HG03575 (cell line): Measurements from ENCODE around the gene CCNB1IP1.
"Not testable (repeated sequence)": the region's sequence is repeated elsewhere in the genome, so short reads cannot be mapped to it uniquely, and the experiment has no call there.

Experiments used
- ATAC-seq: cut with Tn5 transposase; IDR thresholded peaks from one replicate; pipeline ENCODE4 v1.9.1; 2021; ENCODE audit not compliant: unreplicated experiment, insufficient number of reproducible peaks, low FRiP score; ENCODE audit errors: extremely low read depth

CCNB1IP1 gene

GRCh38 chr14:20341032-20341431 is 8.0 kb upstream of the CCNB1IP1 start:
- ATAC-seq = not testable (repeated sequence)

- ATAC-seq = no peak
These were observed 938 bp upstream of the CCNB1IP1 start for GRCh38 chr14:20334017-20334416.

- ATAC-seq = no peak
These were observed 389 bp upstream of the CCNB1IP1 start for GRCh38 chr14:20333494-20333841.

- ATAC-seq = no peak
These were observed 670 bp downstream of the CCNB1IP1 start for GRCh38 chr14:20332431-20332787.

GRCh38 chr14:20331053-20331613 is 1.9 kb downstream of the CCNB1IP1 start:
- ATAC-seq = no peak

GRCh38 chr14:20329355-20329754 is 3.7 kb downstream of the CCNB1IP1 start:
- no peak for ATAC-seq

GRCh38 chr14:20328705-20329104 is 4.4 kb downstream of the CCNB1IP1 start:
- no peak for ATAC-seq

- no peak for ATAC-seq
These were observed 5.8 kb downstream of the CCNB1IP1 start for GRCh38 chr14:20327005-20327869.

GRCh38 chr14:20317720-20318119 is 15.4 kb downstream of the CCNB1IP1 start:
- no peak for ATAC-seq

- no peak for ATAC-seq
These were observed 19.1 kb downstream of the CCNB1IP1 start for GRCh38 chr14:20314026-20314425.

GRCh38 chr14:20306079-20306423 is 27.0 kb downstream of the CCNB1IP1 start:
- no peak for ATAC-seq

- ATAC-seq = peak; percentile 79
These were observed 27.6 kb downstream of the CCNB1IP1 start, which contains the start of gene TTC5 for GRCh38 chr14:20305265-20306078. TSS of gene TTC5 (minus strand) at chr14:20305951. CDS start at chr14:20305937, 14 bp downstream.

- ATAC-seq = no peak
These were observed 30.9 kb downstream of the CCNB1IP1 start for GRCh38 chr14:20302042-20302755.

GRCh38 chr14:20295067-20295466 is 38.0 kb downstream of the CCNB1IP1 start:
- no peak for ATAC-seq

GRCh38 chr14:20294636-20295035 is 38.4 kb downstream of the CCNB1IP1 start:
- no peak for ATAC-seq

GRCh38 chr14:20281998-20282397 is 51.1 kb downstream of the CCNB1IP1 start:
- ATAC-seq = not testable (repeated sequence)

GRCh38 chr14:20280265-20280664 is 52.8 kb downstream of the CCNB1IP1 start:
- not testable (repeated sequence) for ATAC-seq

GRCh38 chr14:20278414-20278813 is 54.7 kb downstream of the CCNB1IP1 start:
- no peak for ATAC-seq

- ATAC-seq = no peak
These were observed 55.7 kb downstream of the CCNB1IP1 start for GRCh38 chr14:20277409-20277808.
